Keratinocyte (primary cell): ENCODE results near the gene CHAF1A.

ENCODE experiments used
- EZH2 ChIP-seq: IDR thresholded peaks from one replicate; pipeline ENCODE4 v1.6.1; 2012; ENCODE audit warnings: inconsistent platforms, mild to moderate bottlenecking, low read length, moderate library complexity
- TF ChIP-seq, protein P1 (sequence below), 3 experiments: IDR thresholded peaks in 1 of 3; conservative IDR thresholded peaks in 1 of 3; optimal IDR thresholded peaks in 1 of 3; 2 replicates in 2 of 3; 3 replicates in 1 of 3; pipeline versions ENCODE3 to v1.5.1; 2011; ENCODE audit warnings: low read length in 3 of 3, mild to moderate bottlenecking in 3 of 3, moderate library complexity in 2 of 3, control low read depth in 1 of 3, inconsistent platforms in 1 of 3; ENCODE audit not compliant: insufficient read depth in 2 of 3; ENCODE audit errors: extremely low read depth in 1 of 3

DNA sequence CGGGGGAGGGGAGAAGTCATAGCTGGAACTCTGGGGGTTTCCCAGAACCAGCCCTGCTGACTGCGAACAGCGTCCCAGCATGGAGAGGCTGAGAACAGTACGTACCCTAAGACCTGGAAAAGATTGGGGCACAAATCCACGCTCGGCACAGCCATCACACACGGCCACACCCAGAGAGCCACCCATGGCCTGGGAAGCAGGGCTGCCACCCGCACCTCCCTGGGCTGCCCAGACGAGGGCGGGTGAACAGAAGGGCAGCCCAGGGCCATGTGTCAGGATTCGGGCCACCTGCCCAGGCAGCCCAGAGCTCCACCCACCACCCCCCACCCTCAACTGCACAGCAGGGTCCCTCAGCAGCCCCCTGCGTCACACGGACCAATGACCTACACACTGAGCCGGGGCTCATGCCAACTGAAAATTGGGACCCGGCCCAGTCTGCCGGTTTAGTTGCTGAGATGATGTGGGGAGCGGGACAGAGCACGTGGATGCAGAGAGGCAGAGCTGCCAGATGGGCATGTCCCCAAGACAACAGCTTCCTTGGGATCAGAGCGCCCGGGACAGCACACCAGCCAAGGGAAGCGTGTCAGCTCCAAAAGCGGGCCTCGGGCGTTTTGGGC, 46.7 kb downstream of the CHAF1A start:
- TF ChIP-seq, protein P1, sequence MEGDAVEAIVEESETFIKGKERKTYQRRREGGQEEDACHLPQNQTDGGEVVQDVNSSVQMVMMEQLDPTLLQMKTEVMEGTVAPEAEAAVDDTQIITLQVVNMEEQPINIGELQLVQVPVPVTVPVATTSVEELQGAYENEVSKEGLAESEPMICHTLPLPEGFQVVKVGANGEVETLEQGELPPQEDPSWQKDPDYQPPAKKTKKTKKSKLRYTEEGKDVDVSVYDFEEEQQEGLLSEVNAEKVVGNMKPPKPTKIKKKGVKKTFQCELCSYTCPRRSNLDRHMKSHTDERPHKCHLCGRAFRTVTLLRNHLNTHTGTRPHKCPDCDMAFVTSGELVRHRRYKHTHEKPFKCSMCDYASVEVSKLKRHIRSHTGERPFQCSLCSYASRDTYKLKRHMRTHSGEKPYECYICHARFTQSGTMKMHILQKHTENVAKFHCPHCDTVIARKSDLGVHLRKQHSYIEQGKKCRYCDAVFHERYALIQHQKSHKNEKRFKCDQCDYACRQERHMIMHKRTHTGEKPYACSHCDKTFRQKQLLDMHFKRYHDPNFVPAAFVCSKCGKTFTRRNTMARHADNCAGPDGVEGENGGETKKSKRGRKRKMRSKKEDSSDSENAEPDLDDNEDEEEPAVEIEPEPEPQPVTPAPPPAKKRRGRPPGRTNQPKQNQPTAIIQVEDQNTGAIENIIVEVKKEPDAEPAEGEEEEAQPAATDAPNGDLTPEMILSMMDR (optimal IDR thresholded peaks at IDR 0.05 in 1 of 3, IDR thresholded peaks at IDR 0.05 in 1 of 3, conservative IDR thresholded peaks at IDR 0.05 in 1 of 3; ENCODE audit: extremely low read depth in 1 of 3, insufficient read depth in 2 of 3, low read length in 3 of 3): peak in 1 of 3 experiments; percentile 12
- TF ChIP-seq EZH2: no peak
